Measurements from ENCODE around the gene FAM162A. TPM values are rescaled to one million over a fixed set of nuclear protein-coding genes. Genes with fewer than 3 reads are reported as not detected.

Gene FAM162A
- total RNA-seq, 2 donors from 2014 or later: 167 to 310 TPM

- H3K9ac ChIP-seq (ENCODE audit: low read depth in 2 of 2, low read length in 2 of 2): no peak overlapping the region
- H3K4me3 ChIP-seq: no peak overlapping the region
- intact Hi-C loops (cut with DNase I): no loop called here
- TF ChIP-seq CTCF (IDR thresholded peaks at IDR 0.05): no peak
- no peaks in the 10 kb centered on the region for H3K4me1 ChIP-seq
- no peak for DNase-seq
- H3K27me3 ChIP-seq: no peaks in the 10 kb centered on the region
- no peak overlapping the region for H3K27ac ChIP-seq
- H3K9me3 ChIP-seq: no peaks in the 10 kb centered on the region
- H3K36me3 ChIP-seq: no peaks in the 10 kb centered on the region
Observed at GRCh38 chr3:122387709-122388108, 3.7 kb downstream of the FAM162A start.

- DNase-seq: no peak
- no peak for TF ChIP-seq CTCF (IDR thresholded peaks at IDR 0.05)
- intact Hi-C loops (cut with DNase I): no loop called here
- no peaks in the 10 kb centered on the region for H3K36me3 ChIP-seq
- no peaks in the 10 kb centered on the region for H3K9me3 ChIP-seq
- no peak overlapping the region for H3K9ac ChIP-seq (ENCODE audit: low read depth in 2 of 2, low read length in 2 of 2)
- H3K4me3 ChIP-seq: no peak overlapping the region
- H3K4me1 ChIP-seq: no peaks in the 10 kb centered on the region
- no peaks in the 10 kb centered on the region for H3K27me3 ChIP-seq
- H3K27ac ChIP-seq: no peak overlapping the region
Observed at GRCh38 chr3:122389197-122389596, 5.2 kb downstream of the FAM162A start.

- H3K27me3 ChIP-seq: no peaks in the 10 kb centered on the region
- no peaks in the 10 kb centered on the region for H3K36me3 ChIP-seq
- no peaks in the 10 kb centered on the region for H3K4me1 ChIP-seq
- H3K9me3 ChIP-seq: no peaks in the 10 kb centered on the region
- no peak overlapping the region for H3K4me3 ChIP-seq
- DNase-seq: no peak
- H3K9ac ChIP-seq (ENCODE audit: low read depth in 2 of 2, low read length in 2 of 2): no peak overlapping the region
- intact Hi-C loops (cut with DNase I): loop anchor here (10.0 kb wide), 1 partner anchor 285 kb away; no protein-coding TSS in a partner anchor
- TF ChIP-seq CTCF (IDR thresholded peaks at IDR 0.05): no peak
- H3K27ac ChIP-seq: no peak overlapping the region
Observed at GRCh38 chr3:122389892-122390291, 5.9 kb downstream of the FAM162A start.

- no peaks in the 10 kb centered on the region for H3K27me3 ChIP-seq
- no peak for TF ChIP-seq CTCF (IDR thresholded peaks at IDR 0.05)
- no peak for DNase-seq
- H3K9me3 ChIP-seq: no peaks in the 10 kb centered on the region
- H3K36me3 ChIP-seq: no peaks in the 10 kb centered on the region
- H3K4me1 ChIP-seq: no peaks in the 10 kb centered on the region
- no peak overlapping the region for H3K9ac ChIP-seq (ENCODE audit: low read depth in 2 of 2, low read length in 2 of 2)
- H3K4me3 ChIP-seq: no peak overlapping the region
- H3K27ac ChIP-seq: no peak overlapping the region
- intact Hi-C loops (cut with DNase I): loop anchor here (10.0 kb wide), 1 partner anchor 284 kb away; no protein-coding TSS in a partner anchor
Observed at GRCh38 chr3:122390665-122391064, 6.7 kb downstream of the FAM162A start.

- intact Hi-C loops (cut with DNase I): loop anchor here (10.0 kb wide), 1 partner anchor 283 kb away; no protein-coding TSS in a partner anchor
- no peak for TF ChIP-seq CTCF (IDR thresholded peaks at IDR 0.05)
- Histone ChIP-seq H3K27me3 (no peaks in the 10 kb centered on the region), H3K36me3 (no peaks in the 10 kb centered on the region), H3K4me3 (no peak overlapping the region), H3K4me1 (no peaks in the 10 kb centered on the region), H3K9me3 (no peaks in the 10 kb centered on the region), H3K27ac (no peak overlapping the region), H3K9ac (ENCODE audit: low read depth in 2 of 2, low read length in 2 of 2) (no peak overlapping the region)
- DNase-seq: no peak
Observed at GRCh38 chr3:122391681-122392446, 7.9 kb downstream of the FAM162A start.

Data from colonic mucosa (tissue), 4 donors.